Prostate gland (tissue), 2 donors: ENCODE results near the gene PGRMC2. TPM values are rescaled to one million over a fixed set of nuclear protein-coding genes. Genes with fewer than 3 reads are reported as not detected.

ENCODE experiments used
- DNase-seq: peaks from one replicate; pipeline ENCODE4 v3.0.0-alpha.2; 2019; ENCODE audit warnings: low spot score
- H3K27ac ChIP-seq, 2 donors: fragments of 200-600 bp; sonication (generic); 2 replicates each; pipeline ENCODE4 v1.5.1; 2017 to 2019
- H3K27me3 ChIP-seq: fragments of 200-600 bp; sonication (generic); replicated peaks from 2 replicates; pipeline ENCODE4 v1.5.1; 2019; ENCODE audit not compliant: insufficient read depth
- H3K36me3 ChIP-seq, 2 donors: fragments of 200-600 bp; sonication (generic); 1 replicate in 1 of 2; 2 replicates in 1 of 2; pipeline versions ENCODE4 v1.5.1 to v1.8.1; 2017 to 2019
- H3K4me1 ChIP-seq: fragments of 200-600 bp; sonication (generic); replicated peaks from 2 replicates; pipeline ENCODE4 v1.5.1; 2019
- H3K4me3 ChIP-seq, 2 donors: fragments of 200-600 bp; sonication (generic); 2 replicates each; pipeline ENCODE4 v1.5.1; 2017 to 2019
- H3K9me3 ChIP-seq: fragments of 200-600 bp; sonication (generic); 2 replicates; pipeline ENCODE4 v1.5.1; 2017
- POLR2A ChIP-seq: fragments of 450-650 bp; IDR thresholded peaks from one replicate; pipeline ENCODE4 v1.6.1; 2016; ENCODE audit warnings: antibody characterized with exemption, mild to moderate bottlenecking
- POLR2AphosphoS5 ChIP-seq: sonication (generic); formaldehyde crosslinking; IDR thresholded peaks from one replicate; pipeline ENCODE4 v1.6.1; 2017; ENCODE audit warnings: antibody characterized with exemption
- WGBS: methylation state at CpG from one replicate; pipeline ENCODE4 v1.1.5; 2018; 5-methylcytosine and 5-hydroxymethylcytosine counted together
- intact Hi-C: fragments of 100-400 bp; cut with DNase I; formaldehyde crosslinking; loops from one replicate; pipeline ENCODE4 v1.14.2; 2022
- total RNA-seq, 2 donors: library from RNA; depleted of rRNA; stranded (reverse); fragments of >200 nt; gene quantifications; one replicate each; pipeline ENCODE4 v1.1.0, GENCODE V29; 2016
- TF ChIP-seq, protein P1 (sequence below), 4 experiments: fragments of 200-600 bp in 2 of 4; fragments of 450-650 bp in 2 of 4; sonication (generic) in 2 of 4; IDR thresholded peaks; 1 replicate in 3 of 4; 2 replicates in 1 of 4; pipeline ENCODE4 v1.5.1; 2016 to 2019; ENCODE audit warnings: antibody characterized with exemption in 4 of 4, mild to moderate bottlenecking in 2 of 4, moderate library complexity in 2 of 4

Gene PGRMC2
- total RNA-seq, 2 donors from 2014 or later: 42.7 to 44.5 TPM

DNA sequence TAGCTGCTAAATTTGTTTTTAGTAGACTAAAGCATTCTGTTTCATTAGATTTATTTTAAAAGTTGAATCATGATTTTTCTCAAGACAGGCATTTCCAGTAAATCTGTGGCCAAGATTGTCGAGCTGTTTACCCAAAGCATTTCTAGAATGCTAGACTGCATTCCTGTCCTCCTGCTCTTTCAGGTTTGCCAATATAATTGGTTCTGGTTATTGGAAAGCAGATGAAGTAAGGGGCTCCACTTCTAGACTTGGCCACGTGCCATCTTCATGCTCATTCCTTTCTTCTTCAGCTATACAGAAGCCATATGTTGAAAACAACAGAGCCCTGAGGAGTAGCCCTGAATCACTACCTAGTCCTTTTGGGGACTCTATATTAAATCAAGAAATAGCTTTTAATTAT, 62.5 kb downstream of the PGRMC2 start:
- no peak for DNase-seq
- TF ChIP-seq, protein P1, sequence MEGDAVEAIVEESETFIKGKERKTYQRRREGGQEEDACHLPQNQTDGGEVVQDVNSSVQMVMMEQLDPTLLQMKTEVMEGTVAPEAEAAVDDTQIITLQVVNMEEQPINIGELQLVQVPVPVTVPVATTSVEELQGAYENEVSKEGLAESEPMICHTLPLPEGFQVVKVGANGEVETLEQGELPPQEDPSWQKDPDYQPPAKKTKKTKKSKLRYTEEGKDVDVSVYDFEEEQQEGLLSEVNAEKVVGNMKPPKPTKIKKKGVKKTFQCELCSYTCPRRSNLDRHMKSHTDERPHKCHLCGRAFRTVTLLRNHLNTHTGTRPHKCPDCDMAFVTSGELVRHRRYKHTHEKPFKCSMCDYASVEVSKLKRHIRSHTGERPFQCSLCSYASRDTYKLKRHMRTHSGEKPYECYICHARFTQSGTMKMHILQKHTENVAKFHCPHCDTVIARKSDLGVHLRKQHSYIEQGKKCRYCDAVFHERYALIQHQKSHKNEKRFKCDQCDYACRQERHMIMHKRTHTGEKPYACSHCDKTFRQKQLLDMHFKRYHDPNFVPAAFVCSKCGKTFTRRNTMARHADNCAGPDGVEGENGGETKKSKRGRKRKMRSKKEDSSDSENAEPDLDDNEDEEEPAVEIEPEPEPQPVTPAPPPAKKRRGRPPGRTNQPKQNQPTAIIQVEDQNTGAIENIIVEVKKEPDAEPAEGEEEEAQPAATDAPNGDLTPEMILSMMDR (IDR thresholded peaks at IDR 0.05): no peak
- no peak for TF ChIP-seq POLR2A
- no peak for TF ChIP-seq POLR2AphosphoS5
- WGBS: 30% methylated on average over 2 of the region's 2 CpGs
- Histone ChIP-seq H3K9me3 (no peaks in the 10 kb centered on the region), H3K4me3 (no peak overlapping the region), H3K4me1 (no peaks in the 10 kb centered on the region), H3K36me3 (no peaks in the 10 kb centered on the region), H3K27me3 (no peaks in the 10 kb centered on the region), H3K27ac (no peak overlapping the region)
- intact Hi-C loops: no loop called here

DNA sequence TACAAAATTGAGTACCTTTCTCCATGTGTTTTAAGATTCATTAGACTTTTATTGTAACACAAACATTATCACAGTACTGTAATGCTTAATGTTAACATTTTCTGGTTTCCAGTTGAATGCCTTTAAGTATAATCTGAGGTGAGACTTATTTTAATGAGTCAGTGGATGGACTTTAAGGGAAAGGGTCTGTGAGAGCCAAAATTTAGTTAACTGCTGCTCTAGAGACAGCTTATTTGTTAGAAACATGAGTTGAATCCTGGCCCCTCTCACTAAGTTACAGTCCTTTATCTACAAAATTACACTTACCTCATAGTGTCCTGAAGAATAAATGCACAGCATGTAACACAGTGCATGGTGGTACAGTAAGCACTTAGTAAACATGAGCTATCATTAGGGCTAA, 66.0 kb downstream of the PGRMC2 start:
- no peaks in the 10 kb centered on the region for H3K27me3 ChIP-seq
- no peak overlapping the region for H3K4me3 ChIP-seq
- intact Hi-C loops: no loop called here
- H3K4me1 ChIP-seq: no peaks in the 10 kb centered on the region
- no peak for DNase-seq
- H3K27ac ChIP-seq: no peak overlapping the region
- TF ChIP-seq, protein P1 (IDR thresholded peaks at IDR 0.05): no peak
- TF ChIP-seq POLR2AphosphoS5: no peak
- no peak for TF ChIP-seq POLR2A
- H3K9me3 ChIP-seq: no peaks in the 10 kb centered on the region
- H3K36me3 ChIP-seq: no peaks in the 10 kb centered on the region

DNA sequence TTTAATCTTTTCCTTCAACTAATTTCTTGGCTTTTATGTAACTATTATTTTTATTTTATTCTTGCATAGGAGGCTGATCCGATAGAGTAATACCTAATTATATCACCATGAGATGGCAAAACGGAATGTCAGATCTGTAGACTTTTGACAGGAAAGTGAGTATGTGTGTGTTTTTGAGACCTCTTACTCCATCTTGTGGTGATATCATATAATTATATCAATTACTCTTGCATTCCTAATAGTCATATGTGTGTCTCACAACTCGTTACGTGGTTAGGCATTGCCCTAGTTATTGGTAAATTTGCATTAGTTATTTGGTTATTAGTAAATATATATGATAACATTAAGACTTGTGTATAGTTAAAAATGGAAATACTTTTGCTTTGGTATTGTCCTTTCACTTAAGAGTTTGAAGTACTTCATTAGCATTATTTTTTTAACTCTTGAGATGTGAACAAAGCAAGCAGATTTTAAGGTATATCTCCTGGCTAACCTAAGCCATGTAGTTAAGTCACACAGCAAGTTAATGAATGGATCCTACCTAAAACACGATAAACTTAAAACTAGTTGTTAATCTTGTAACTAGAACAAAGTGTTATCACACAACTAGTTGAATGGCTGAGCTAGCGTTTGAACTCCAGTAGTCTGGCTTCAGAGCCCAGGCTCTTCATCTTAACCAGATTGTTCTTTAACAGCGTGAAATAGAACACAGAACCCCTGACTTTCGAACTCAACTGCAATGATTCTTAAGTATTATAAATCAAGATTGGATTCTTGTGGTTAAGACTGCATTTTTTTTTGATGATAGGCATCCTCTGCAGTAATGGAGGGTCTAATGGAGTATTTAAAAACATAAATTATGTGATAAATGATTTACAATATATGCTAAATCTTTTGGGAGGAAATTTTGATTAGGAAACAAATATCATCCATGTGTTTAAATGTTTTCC, 67.1 kb downstream of the PGRMC2 start:
- intact Hi-C loops: no loop called here
- no peaks in the 10 kb centered on the region for H3K4me1 ChIP-seq
- TF ChIP-seq POLR2AphosphoS5: no peak
- TF ChIP-seq, protein P1 (IDR thresholded peaks at IDR 0.05): peak in 3 of 4 experiments; percentile 32 to 43 (median 33)
- H3K27me3 ChIP-seq: no peaks in the 10 kb centered on the region
- no peak overlapping the region for H3K4me3 ChIP-seq
- no peaks in the 10 kb centered on the region for H3K36me3 ChIP-seq
- no peak for DNase-seq
- WGBS: 55% methylated on average over 8 of the region's 8 CpGs
- H3K27ac ChIP-seq: no peak overlapping the region
- no peaks in the 10 kb centered on the region for H3K9me3 ChIP-seq

Other genes with a start within 250 kb of the PGRMC2 start
- 10 to 100 TPM; 20.2 to 20.9 TPM for gene LARP1B, start 226.5 kb downstream of the PGRMC2 start, total RNA-seq